SH-SY5Y (cell line): ENCODE results near the gene CALML5.

Experiments used
- GATA2 ChIP-seq: IDR thresholded peaks from 2 replicates; pipeline ENCODE4 v1.6.1; 2011; ENCODE audit warnings: mild to moderate bottlenecking, low read depth, low read length
- GATA3 ChIP-seq: IDR thresholded peaks from 2 replicates; pipeline ENCODE4 v1.6.1; 2011; ENCODE audit warnings: low read depth, mild to moderate bottlenecking, low read length, moderate library complexity

- TF ChIP-seq GATA2 (no peak), GATA3 (no peak)
Measured at GRCh38 chr10:5466451-5467206, 32.7 kb downstream of the CALML5 start.
